Dermis microvascular lymphatic vessel endothelial cell (primary cell): ENCODE measurements around the gene SYPL1. TPM values are rescaled to one million over a fixed set of nuclear protein-coding genes. Genes with fewer than 3 reads are reported as not detected.

Experiments used
- DNase-seq, 2 donors: peaks; one replicate each; pipeline versions ENCODE4 v3.0.0 to v3.0.0-alpha.2; 2010; ENCODE audit warnings: low read depth in 2 of 2
- total RNA-seq: library from RNA; depleted of rRNA; stranded (reverse); fragments of >200 nt; gene quantifications from 2 replicates; pipeline ENCODE4 v1.2.1, GENCODE V29; 2014

SYPL1 gene
- total RNA-seq, 1 donor from 2014 or later = 70.1 TPM

DNA sequence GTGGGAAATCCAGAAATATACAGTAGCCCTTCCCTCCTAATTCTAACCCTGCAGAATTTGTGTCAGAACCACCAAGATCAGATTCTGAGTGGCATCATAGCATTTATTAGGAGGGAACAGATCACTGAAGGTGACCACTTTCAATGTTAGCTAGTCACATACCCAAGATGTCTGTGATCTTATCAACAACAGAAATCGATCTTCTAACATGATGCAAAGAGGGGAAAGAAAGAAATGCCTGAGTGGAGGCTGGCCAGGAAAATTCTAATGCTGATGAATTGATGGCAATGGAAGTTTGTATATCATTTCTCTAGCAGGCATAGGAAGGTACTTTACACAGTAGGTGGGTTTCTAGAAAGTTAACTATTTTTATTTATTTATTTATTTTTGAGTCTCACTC is 10.6 kb upstream of the SYPL1 start:
- no peak for DNase-seq

DNA sequence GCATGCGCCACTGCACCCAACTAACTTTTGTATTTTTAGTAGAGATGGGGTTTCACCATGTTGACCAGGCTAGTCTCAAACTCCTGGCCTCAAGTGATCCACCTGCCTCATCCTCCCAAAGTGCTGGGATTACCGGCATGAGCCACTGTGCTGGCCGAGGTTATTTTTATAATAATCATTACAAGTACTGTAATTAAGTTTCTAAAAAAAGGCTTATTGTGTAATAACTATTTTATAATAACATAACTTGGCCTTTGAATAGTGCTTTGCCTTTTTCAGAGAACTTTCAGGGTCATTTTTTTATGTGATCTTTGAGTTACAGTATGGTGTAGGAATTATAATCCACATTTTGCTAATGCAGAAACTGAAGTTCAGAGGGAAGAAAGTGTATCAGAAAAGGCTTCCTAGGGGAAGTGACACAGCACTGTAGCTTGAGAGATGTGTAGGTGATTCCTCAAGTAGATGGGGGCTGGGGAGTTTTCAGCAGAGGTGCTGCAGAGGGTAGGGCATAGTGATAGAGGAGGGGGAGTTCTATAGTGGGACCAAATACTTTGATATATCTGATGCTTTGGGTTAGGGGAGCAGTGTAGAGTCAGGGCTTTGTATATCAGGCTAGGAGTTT is 9.2 kb upstream of the SYPL1 start:
- DNase-seq = no peak

GRCh38 chr7:106120500-106120899 is 8.4 kb upstream of the SYPL1 start:
- no peak for DNase-seq

- DNase-seq = no peak
Measured at GRCh38 chr7:106119719-106120118, 7.6 kb upstream of the SYPL1 start.

- DNase-seq = no peak
Measured at GRCh38 chr7:106117786-106118544, 5.9 kb upstream of the SYPL1 start.

- no peak for DNase-seq
Measured at GRCh38 chr7:106116161-106116704, 4.1 kb upstream of the SYPL1 start.

DNA sequence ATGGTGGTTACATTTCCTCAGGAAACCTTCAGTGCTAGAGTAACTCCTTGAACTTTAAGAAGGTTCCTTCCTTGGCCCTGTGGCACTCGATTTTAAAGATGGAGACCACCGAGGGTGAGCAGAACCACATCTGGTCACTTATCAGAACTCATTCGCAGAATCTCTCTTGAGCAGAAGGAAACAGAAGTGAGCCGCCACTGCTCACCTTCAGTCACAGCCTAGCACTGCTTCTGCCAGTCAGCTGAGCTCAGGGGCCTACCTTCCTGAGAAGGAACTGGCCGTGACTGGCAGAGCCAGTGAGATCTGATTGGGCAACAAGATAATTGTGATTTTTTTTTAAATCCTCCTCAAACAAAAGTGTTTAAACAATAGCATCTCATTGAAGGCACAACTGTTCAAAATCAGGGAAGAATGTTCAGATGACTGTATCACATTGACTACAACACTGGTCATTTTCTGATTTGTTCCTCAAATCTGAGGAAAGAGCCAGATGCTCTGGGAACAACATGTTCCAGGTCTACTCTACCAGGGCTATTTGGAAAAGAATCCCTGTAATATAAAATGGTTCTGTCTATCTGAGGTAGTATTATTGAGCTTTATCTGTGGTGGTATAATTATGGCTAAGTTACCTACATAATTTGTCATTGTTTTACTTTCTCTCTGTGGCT is 2.7 kb upstream of the SYPL1 start:
- no peak for DNase-seq

DNA sequence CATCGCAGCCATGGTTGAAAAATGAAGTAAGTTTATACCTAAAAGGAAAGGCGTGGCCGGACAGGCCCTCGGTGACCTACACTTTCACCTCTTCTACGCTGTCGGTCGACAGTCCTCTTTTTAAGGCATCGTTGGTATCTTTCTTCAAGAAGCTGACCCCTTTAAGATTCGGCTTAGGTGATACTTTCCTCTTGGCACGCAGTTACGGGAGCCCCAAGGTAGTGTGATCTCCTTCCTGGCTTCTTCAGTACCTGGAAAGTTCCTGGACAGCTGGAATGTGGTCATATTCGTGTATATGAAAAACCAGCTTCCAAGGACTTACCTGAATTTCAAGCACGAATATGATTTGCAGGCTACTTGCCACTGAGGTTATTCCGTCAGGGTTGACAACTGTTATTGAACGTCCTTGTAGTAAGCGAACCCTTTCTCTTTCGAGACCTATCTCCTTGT is 885 bp upstream of the SYPL1 start:
- DNase-seq = no peak

DNA sequence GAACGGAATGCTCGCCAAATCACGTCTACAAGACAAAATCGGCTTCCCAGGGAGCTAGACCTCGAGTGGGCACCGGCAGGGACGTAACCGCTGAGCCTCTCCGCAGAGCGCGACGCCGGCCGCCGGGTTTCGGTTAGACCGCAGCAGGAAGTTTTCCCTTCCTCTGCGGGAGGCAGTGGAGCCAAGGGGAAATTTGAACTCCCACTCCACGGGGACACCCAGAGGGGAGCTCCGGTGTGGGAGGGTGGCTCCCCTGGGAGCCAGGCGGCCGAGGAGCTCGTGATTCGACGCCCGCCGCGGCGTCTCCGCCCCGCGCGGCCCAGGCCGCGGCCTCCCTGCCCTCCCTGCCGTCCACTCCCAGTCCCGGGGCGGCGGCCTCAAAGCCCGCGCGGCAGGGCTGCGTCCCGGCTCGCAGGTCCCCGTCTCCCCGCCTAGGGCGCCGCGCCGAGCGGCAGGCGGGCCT is 426 bp downstream of the SYPL1 start:
- DNase-seq = peak; percentile 31 to 78

GRCh38 chr7:106110885-106111654 is 1.0 kb downstream of the SYPL1 start:
- no peak for DNase-seq

DNA sequence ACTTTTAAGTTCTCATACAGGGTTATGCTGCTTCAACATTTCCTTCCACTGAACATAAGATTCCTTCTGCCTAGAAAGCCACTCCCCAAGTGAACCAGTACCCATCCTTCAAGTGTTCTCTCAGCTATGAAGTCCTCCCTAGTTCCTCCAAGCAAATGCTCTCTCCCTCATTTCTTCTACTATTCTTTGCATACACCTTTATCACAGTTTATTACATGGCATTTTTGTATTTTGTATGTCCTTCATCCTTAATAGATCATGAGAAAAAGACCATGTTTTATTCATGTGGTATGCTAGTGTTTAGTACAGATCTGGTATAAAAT is 1.9 kb downstream of the SYPL1 start:
- DNase-seq = no peak

GRCh38 chr7:106109521-106110237 is 2.4 kb downstream of the SYPL1 start:
- no peak for DNase-seq

- DNase-seq = no peak
Measured at GRCh38 chr7:106108991-106109390, 3.1 kb downstream of the SYPL1 start.

GRCh38 chr7:106104721-106105260 is 7.3 kb downstream of the SYPL1 start:
- DNase-seq = peak in 1 of 2 donors; percentile 73

DNA sequence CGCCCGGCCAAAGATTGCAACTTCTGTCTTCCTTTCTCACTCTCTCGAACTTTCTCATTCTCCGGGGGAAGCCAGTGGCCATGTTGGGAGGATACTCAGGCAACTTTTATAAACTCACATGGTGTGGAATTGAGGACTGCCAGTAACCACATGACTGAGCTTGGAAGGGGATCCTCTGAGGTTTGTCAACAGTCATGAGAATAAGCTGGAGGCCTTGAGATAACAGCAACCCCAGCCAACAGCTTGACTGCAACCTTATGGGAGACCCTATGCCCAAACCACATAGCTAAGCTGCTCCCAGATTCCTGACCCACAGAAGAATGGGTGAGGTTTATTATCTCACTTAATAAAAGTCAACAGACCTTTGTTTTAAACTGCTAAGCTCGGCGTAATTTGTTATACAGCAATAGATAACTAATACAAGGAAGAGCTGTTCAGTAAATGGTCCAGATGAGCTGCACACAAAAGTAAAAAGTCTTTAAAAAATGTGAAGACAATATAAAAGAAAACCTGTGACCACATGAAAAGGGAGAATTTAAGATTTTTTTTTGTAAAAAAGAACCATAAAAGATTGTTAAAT is 9.6 kb downstream of the SYPL1 start:
- no peak for DNase-seq

DNA sequence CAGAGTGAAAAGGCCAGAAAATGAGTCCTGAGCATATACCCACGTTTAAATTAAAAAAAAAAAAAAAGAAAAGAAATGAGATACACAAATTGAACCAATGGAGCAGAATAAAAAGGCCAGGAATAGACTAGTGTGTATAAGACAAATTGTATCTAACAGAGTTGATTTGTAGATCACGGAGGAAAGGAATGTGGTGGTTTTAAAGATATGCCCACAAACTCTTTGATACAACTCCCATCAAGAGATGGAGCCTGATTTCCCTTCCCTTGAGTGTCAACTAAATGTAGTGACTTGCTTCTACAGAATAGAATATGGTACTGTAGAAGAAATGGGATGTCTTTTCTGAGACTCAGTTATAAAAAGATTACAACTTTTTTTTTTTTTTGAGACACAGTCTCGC is 10.4 kb downstream of the SYPL1 start:
- DNase-seq = no peak

DNA sequence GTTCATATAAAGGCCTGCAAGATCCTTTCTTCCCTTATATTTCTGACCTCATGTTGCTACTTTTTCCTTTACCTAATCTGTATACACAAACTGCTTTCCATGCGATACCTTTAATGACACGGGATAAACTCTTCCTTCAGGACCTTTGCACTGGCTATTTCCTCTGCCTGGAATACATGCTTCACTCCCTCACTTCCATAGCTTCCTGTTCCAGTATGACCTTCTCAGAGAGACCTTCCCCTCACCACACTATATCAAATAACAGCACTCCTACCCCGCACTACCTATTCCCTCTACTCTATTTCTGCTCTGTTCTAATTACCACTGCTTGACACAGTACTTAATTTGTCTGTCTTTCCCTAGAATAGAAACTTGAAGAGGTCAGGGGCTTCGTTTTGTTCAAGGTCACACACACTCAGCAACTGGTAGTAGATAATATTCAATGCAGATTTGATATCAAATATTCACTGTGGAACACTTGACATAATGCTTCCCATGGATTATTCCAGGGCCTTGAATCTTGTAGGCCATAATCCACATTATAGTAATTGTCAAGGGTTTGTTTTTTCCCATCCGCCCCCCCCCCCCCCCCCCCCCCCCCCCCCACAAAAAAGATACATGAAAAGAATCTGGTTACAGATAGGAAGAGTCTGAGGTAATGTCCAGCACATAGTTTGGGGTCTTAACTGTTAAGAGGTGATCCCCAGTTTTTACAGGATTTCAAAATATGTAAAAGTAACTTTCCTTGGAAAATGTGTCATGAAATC is 11.1 kb downstream of the SYPL1 start:
- peak; percentile 43 to 49 for DNase-seq

- no peak for DNase-seq
Measured at GRCh38 chr7:106099539-106099938, 12.6 kb downstream of the SYPL1 start.

GRCh38 chr7:106098889-106099288 is 13.2 kb downstream of the SYPL1 start:
- DNase-seq = no peak

DNA sequence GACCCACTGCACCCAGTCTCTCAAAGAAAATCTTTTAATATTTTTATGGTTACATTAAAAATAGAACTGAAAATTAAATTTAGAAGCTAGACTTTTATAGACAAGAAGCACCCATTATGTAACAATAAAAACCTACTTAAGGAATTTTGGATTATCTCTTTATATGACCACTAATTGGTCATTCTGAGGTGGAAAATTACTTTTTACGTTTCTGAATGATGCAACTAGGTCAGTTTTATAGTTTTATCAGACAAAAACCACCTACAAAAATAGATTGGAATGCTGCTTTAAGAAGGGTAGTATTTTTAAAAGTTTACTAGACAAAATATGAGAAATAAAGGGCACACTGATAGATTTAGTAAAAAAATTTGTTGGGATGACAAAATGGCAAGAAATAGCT is 16.5 kb downstream of the SYPL1 start:
- no peak for DNase-seq
